ENCODE results near the gene PLCB1.
A peak's percentile ranks its signal among the peaks of the same experiment; 100 is the strongest.

PLCB1 gene

GRCh38 chr20:8287340-8287739 lies 155.3 kb downstream of the PLCB1 start:
- 100% methylated on average over 4 of the region's 5 CpGs for WGBS (ENCODE audit: insufficient coverage)
- Histone ChIP-seq H3K27me3 (replicated peaks in 2 of 5; ENCODE audit: control insufficient read depth in 4 of 5, insufficient read depth in 5 of 5, low read length in 4 of 5) (no peaks in the 10 kb centered on the region), H3K27ac (ENCODE audit: insufficient read depth in 1 of 2, low read depth in 1 of 2, low read length in 2 of 2, poor library complexity in 1 of 2, severe bottlenecking in 2 of 2) (no peak overlapping the region), H3K4me1 (ENCODE audit: control extremely low read depth in 1 of 4, control insufficient read depth in 4 of 4, insufficient read depth in 4 of 4, low read length in 3 of 4) (no peaks in the 10 kb centered on the region), H3K4me3 (ENCODE audit: control insufficient read depth in 1 of 7, extremely low read depth in 1 of 7, insufficient read depth in 4 of 7, low read depth in 2 of 7, low read length in 6 of 7) (no peak overlapping the region), H3K36me3 (ENCODE audit: control insufficient read depth in 4 of 4, insufficient read depth in 4 of 4, low read length in 3 of 4) (peaks cover 0 to 7% (median 0%) of the 10 kb centered on the region in 4 experiments), H3K9me3 (ENCODE audit: control extremely low read depth in 1 of 5, control insufficient read depth in 4 of 5, insufficient read depth in 2 of 5, low read depth in 1 of 5, low read length in 4 of 5) (no peaks in the 10 kb centered on the region)
- DNase-seq = no peak
- ChIA-PET CTCF (interaction anchor here (1.0 kb wide), 1 partner anchor 58 kb away, joined by 5 read pairs; no protein-coding TSS in a partner anchor), POLR2A (no interaction called here)

- CTCF ChIA-PET = interaction anchor here (1.0 to 1.4 kb wide), 2 partner anchors 10 to 16 kb away, joined by 3 read pairs; no protein-coding TSS in a partner anchor
- POLR2A ChIA-PET = no interaction called here
- peaks cover 0 to 5% (median 0%) of the 10 kb centered on the region in 4 experiments for H3K36me3 ChIP-seq (ENCODE audit: control insufficient read depth in 4 of 4, insufficient read depth in 4 of 4, low read length in 3 of 4)
- no peak for DNase-seq
- no peaks in the 10 kb centered on the region for H3K4me1 ChIP-seq (ENCODE audit: control extremely low read depth in 1 of 4, control insufficient read depth in 4 of 4, insufficient read depth in 4 of 4, low read length in 3 of 4)
- WGBS (ENCODE audit: insufficient coverage) = no CpG with 5 or more reads among the region's 1 CpG
- H3K4me3 ChIP-seq (ENCODE audit: control insufficient read depth in 1 of 7, extremely low read depth in 1 of 7, insufficient read depth in 4 of 7, low read depth in 2 of 7, low read length in 6 of 7) = no peak overlapping the region
- H3K27ac ChIP-seq (ENCODE audit: insufficient read depth in 1 of 2, low read depth in 1 of 2, low read length in 2 of 2, poor library complexity in 1 of 2, severe bottlenecking in 2 of 2) = no peak overlapping the region
- no peaks in the 10 kb centered on the region for H3K9me3 ChIP-seq (ENCODE audit: control extremely low read depth in 1 of 5, control insufficient read depth in 4 of 5, insufficient read depth in 2 of 5, low read depth in 1 of 5, low read length in 4 of 5)
- H3K27me3 ChIP-seq (replicated peaks in 2 of 5; ENCODE audit: control insufficient read depth in 4 of 5, insufficient read depth in 5 of 5, low read length in 4 of 5) = no peaks in the 10 kb centered on the region
These were observed 159.1 kb downstream of the PLCB1 start for GRCh38 chr20:8291200-8291599.

DNA sequence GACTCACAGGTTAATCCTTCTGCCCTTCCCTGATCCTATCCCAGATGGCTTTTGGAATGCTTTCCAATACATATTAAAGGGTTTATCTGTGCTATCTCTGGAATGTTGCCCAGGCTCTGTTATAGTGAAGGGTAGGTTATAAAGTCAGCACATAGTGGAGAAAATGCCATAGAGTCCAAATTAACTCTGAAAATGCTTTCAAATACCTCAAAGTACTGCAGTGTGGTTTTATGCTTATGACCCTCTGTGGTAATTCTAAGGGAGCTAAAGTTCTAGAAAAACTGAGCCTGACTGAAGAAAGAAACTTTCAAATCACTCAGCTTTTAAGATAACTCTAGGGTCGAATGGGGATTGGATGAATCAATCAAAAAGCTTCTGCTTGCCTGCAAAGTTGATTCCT lies 159.8 kb downstream of the PLCB1 start:
- no peak overlapping the region for H3K4me3 ChIP-seq (ENCODE audit: control insufficient read depth in 1 of 7, extremely low read depth in 1 of 7, insufficient read depth in 4 of 7, low read depth in 2 of 7, low read length in 6 of 7)
- no CpG with 5 or more reads among the region's 1 CpG for WGBS (ENCODE audit: insufficient coverage)
- H3K27ac ChIP-seq (ENCODE audit: insufficient read depth in 1 of 2, low read depth in 1 of 2, low read length in 2 of 2, poor library complexity in 1 of 2, severe bottlenecking in 2 of 2) = no peak overlapping the region
- no peaks in the 10 kb centered on the region for H3K27me3 ChIP-seq (replicated peaks in 2 of 5; ENCODE audit: control insufficient read depth in 4 of 5, insufficient read depth in 5 of 5, low read length in 4 of 5)
- CTCF ChIA-PET = interaction anchor here (1.4 to 1.9 kb wide), 2 partner anchors 15 to 16 kb away, joined by 3 to 5 read pairs; no protein-coding TSS in a partner anchor
- DNase-seq = no peak
- H3K9me3 ChIP-seq (ENCODE audit: control extremely low read depth in 1 of 5, control insufficient read depth in 4 of 5, insufficient read depth in 2 of 5, low read depth in 1 of 5, low read length in 4 of 5) = no peaks in the 10 kb centered on the region
- POLR2A ChIA-PET = no interaction called here
- H3K4me1 ChIP-seq (ENCODE audit: control extremely low read depth in 1 of 4, control insufficient read depth in 4 of 4, insufficient read depth in 4 of 4, low read length in 3 of 4) = no peaks in the 10 kb centered on the region
- H3K36me3 ChIP-seq (ENCODE audit: control insufficient read depth in 4 of 4, insufficient read depth in 4 of 4, low read length in 3 of 4) = peaks cover 0 to 5% (median 0%) of the 10 kb centered on the region in 4 experiments

- CTCF ChIA-PET = interaction anchor here (0.7 to 1.9 kb wide), 2 partner anchors 8 to 16 kb away, joined by 3 to 5 read pairs; no protein-coding TSS in a partner anchor
- no peaks in the 10 kb centered on the region for H3K4me1 ChIP-seq (ENCODE audit: control extremely low read depth in 1 of 4, control insufficient read depth in 4 of 4, insufficient read depth in 4 of 4, low read length in 3 of 4)
- WGBS (ENCODE audit: insufficient coverage) = no CpG with 5 or more reads among the region's 1 CpG
These were observed 160.7 kb downstream of the PLCB1 start for GRCh38 chr20:8292793-8293192.

GRCh38 chr20:8293750-8294149 lies 161.7 kb downstream of the PLCB1 start:
- POLR2A ChIA-PET = no interaction called here
- Histone ChIP-seq H3K36me3 (ENCODE audit: control insufficient read depth in 4 of 4, insufficient read depth in 4 of 4, low read length in 3 of 4) (no peaks in the 10 kb centered on the region), H3K4me1 (ENCODE audit: control extremely low read depth in 1 of 4, control insufficient read depth in 4 of 4, insufficient read depth in 4 of 4, low read length in 3 of 4) (no peaks in the 10 kb centered on the region), H3K4me3 (ENCODE audit: control insufficient read depth in 1 of 7, extremely low read depth in 1 of 7, insufficient read depth in 4 of 7, low read depth in 2 of 7, low read length in 6 of 7) (no peak overlapping the region), H3K9me3 (ENCODE audit: control extremely low read depth in 1 of 5, control insufficient read depth in 4 of 5, insufficient read depth in 2 of 5, low read depth in 1 of 5, low read length in 4 of 5) (no peaks in the 10 kb centered on the region), H3K27ac (ENCODE audit: insufficient read depth in 1 of 2, low read depth in 1 of 2, low read length in 2 of 2, poor library complexity in 1 of 2, severe bottlenecking in 2 of 2) (no peak overlapping the region), H3K27me3 (replicated peaks in 2 of 5; ENCODE audit: control insufficient read depth in 4 of 5, insufficient read depth in 5 of 5, low read length in 4 of 5) (no peaks in the 10 kb centered on the region)
- CTCF ChIA-PET = no interaction called here
- DNase-seq = no peak
- 93% methylated on average over 3 of the region's 4 CpGs for WGBS (ENCODE audit: insufficient coverage)

More at GRCh38 chr20:8292793-8293192, 160.7 kb downstream of the PLCB1 start:
- Histone ChIP-seq H3K9me3 (ENCODE audit: control extremely low read depth in 1 of 5, control insufficient read depth in 4 of 5, insufficient read depth in 2 of 5, low read depth in 1 of 5, low read length in 4 of 5) (no peaks in the 10 kb centered on the region), H3K27me3 (replicated peaks in 2 of 5; ENCODE audit: control insufficient read depth in 4 of 5, insufficient read depth in 5 of 5, low read length in 4 of 5) (no peaks in the 10 kb centered on the region), H3K27ac (ENCODE audit: insufficient read depth in 1 of 2, low read depth in 1 of 2, low read length in 2 of 2, poor library complexity in 1 of 2, severe bottlenecking in 2 of 2) (no peak overlapping the region), H3K36me3 (ENCODE audit: control insufficient read depth in 4 of 4, insufficient read depth in 4 of 4, low read length in 3 of 4) (no peaks in the 10 kb centered on the region), H3K4me3 (ENCODE audit: control insufficient read depth in 1 of 7, extremely low read depth in 1 of 7, insufficient read depth in 4 of 7, low read depth in 2 of 7, low read length in 6 of 7) (no peak overlapping the region)
- DNase-seq = peak in 2 of 3 donors; percentile 15 to 29
- POLR2A ChIA-PET = no interaction called here

DNA sequence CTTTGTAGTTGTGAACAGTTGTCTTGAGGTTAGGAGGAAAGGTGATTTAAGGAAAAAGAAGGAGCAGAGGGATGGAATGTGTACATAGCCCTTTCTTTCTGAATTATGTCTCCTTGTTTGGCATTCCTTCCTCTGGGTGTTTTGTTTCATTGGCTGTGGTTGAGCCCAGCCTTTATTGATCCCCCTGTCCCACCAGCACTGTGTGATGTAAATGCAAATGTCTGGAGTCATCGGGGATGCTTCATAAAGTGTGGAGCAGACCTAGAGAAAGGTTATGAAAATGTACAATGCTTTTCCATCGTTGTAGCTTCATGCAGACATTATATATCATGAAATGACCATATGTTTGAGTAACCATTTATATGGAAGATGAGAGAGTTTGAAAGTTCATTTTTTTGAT lies 164.5 kb downstream of the PLCB1 start:
- no peak overlapping the region for H3K4me3 ChIP-seq (ENCODE audit: control insufficient read depth in 1 of 7, extremely low read depth in 1 of 7, insufficient read depth in 4 of 7, low read depth in 2 of 7, low read length in 6 of 7)
- H3K27ac ChIP-seq (ENCODE audit: insufficient read depth in 1 of 2, low read depth in 1 of 2, low read length in 2 of 2, poor library complexity in 1 of 2, severe bottlenecking in 2 of 2) = no peak overlapping the region
- H3K36me3 ChIP-seq (ENCODE audit: control insufficient read depth in 4 of 4, insufficient read depth in 4 of 4, low read length in 3 of 4) = peaks cover 0 to 2% (median 0%) of the 10 kb centered on the region in 4 experiments
- no peaks in the 10 kb centered on the region for H3K4me1 ChIP-seq (ENCODE audit: control extremely low read depth in 1 of 4, control insufficient read depth in 4 of 4, insufficient read depth in 4 of 4, low read length in 3 of 4)
- WGBS (ENCODE audit: insufficient coverage) = no CpG with 5 or more reads among the region's 2 CpGs
- no peak for DNase-seq
- CTCF ChIA-PET = no interaction called here
- H3K27me3 ChIP-seq (replicated peaks in 2 of 5; ENCODE audit: control insufficient read depth in 4 of 5, insufficient read depth in 5 of 5, low read length in 4 of 5) = no peaks in the 10 kb centered on the region
- POLR2A ChIA-PET = no interaction called here
- no peaks in the 10 kb centered on the region for H3K9me3 ChIP-seq (ENCODE audit: control extremely low read depth in 1 of 5, control insufficient read depth in 4 of 5, insufficient read depth in 2 of 5, low read depth in 1 of 5, low read length in 4 of 5)

- Histone ChIP-seq H3K9me3 (ENCODE audit: control extremely low read depth in 1 of 5, control insufficient read depth in 4 of 5, insufficient read depth in 2 of 5, low read depth in 1 of 5, low read length in 4 of 5) (no peaks in the 10 kb centered on the region), H3K27me3 (replicated peaks in 2 of 5; ENCODE audit: control insufficient read depth in 4 of 5, insufficient read depth in 5 of 5, low read length in 4 of 5) (no peaks in the 10 kb centered on the region), H3K4me1 (ENCODE audit: control extremely low read depth in 1 of 4, control insufficient read depth in 4 of 4, insufficient read depth in 4 of 4, low read length in 3 of 4) (no peaks in the 10 kb centered on the region), H3K36me3 (ENCODE audit: control insufficient read depth in 4 of 4, insufficient read depth in 4 of 4, low read length in 3 of 4) (peaks cover 0 to 2% (median 0%) of the 10 kb centered on the region in 4 experiments), H3K27ac (ENCODE audit: insufficient read depth in 1 of 2, low read depth in 1 of 2, low read length in 2 of 2, poor library complexity in 1 of 2, severe bottlenecking in 2 of 2) (no peak overlapping the region), H3K4me3 (ENCODE audit: control insufficient read depth in 1 of 7, extremely low read depth in 1 of 7, insufficient read depth in 4 of 7, low read depth in 2 of 7, low read length in 6 of 7) (no peak overlapping the region)
- CTCF ChIA-PET = no interaction called here
- WGBS (ENCODE audit: insufficient coverage) = no CpG with 5 or more reads among the region's 1 CpG
- POLR2A ChIA-PET = interaction anchor here (0.6 kb wide), 1 partner anchor 61 kb away, joined by 3 read pairs; no protein-coding TSS in a partner anchor
- no peak for DNase-seq
These were observed 166.5 kb downstream of the PLCB1 start for GRCh38 chr20:8298426-8299043.

Data from common myeloid progenitor, CD34-positive (primary cell).